OCI-LY7 (cell line): ENCODE measurements around the gene PALLD.

Experiments used
- CTCF ChIP-seq: fragments of 200-600 bp; sonication (generic); conservative IDR thresholded peaks from 2 replicates; pipeline ENCODE4 v1.5.1; 2014; ENCODE audit warnings: mild to moderate bottlenecking, antibody characterized with exemption, low read length, moderate library complexity, mixed read lengths
- EZH2phosphoT487 ChIP-seq: fragments of 200-600 bp; sonication (generic); IDR thresholded peaks from 2 replicates; pipeline ENCODE4 v1.6.1; 2018; ENCODE audit warnings: low read depth, borderline replicate concordance, mild to moderate bottlenecking, mixed run types, antibody characterized with exemption, low read length, moderate library complexity, mixed read lengths

GRCh38 chr4:168723020-168723419 lies 226.2 kb downstream of the PALLD start:
- no peak for TF ChIP-seq CTCF
- no peak for TF ChIP-seq EZH2phosphoT487
